GM19193 (cell line): Measurements from ENCODE around the gene ADGRV1.

Experiments used
- POLR2A ChIP-seq: IDR thresholded peaks from 4 replicates; pipeline ENCODE4 v1.6.1; 2011; ENCODE audit not compliant: insufficient read depth, insufficient read length; ENCODE audit errors: extremely low read depth

ADGRV1 gene

GRCh38 chr5:90802474-90803317 is 244.1 kb downstream of the ADGRV1 start:
- TF ChIP-seq POLR2A = no peak

- no peak for TF ChIP-seq POLR2A
These were observed 244.8 kb downstream of the ADGRV1 start for GRCh38 chr5:90803381-90803780.

GRCh38 chr5:90803876-90804275 is 245.3 kb downstream of the ADGRV1 start:
- TF ChIP-seq POLR2A = no peak

- no peak for TF ChIP-seq POLR2A
These were observed 248.9 kb downstream of the ADGRV1 start for GRCh38 chr5:90807496-90807895.

- TF ChIP-seq POLR2A = no peak
These were observed 250.9 kb downstream of the ADGRV1 start for GRCh38 chr5:90809311-90810056.

- TF ChIP-seq POLR2A = no peak
These were observed 251.6 kb downstream of the ADGRV1 start for GRCh38 chr5:90810211-90810610.

GRCh38 chr5:90813392-90813791 is 254.8 kb downstream of the ADGRV1 start:
- no peak for TF ChIP-seq POLR2A

- no peak for TF ChIP-seq POLR2A
These were observed 265.8 kb downstream of the ADGRV1 start for GRCh38 chr5:90824436-90824835.

- TF ChIP-seq POLR2A = no peak
These were observed 271.5 kb downstream of the ADGRV1 start for GRCh38 chr5:90830058-90830457.

GRCh38 chr5:90833753-90834152 is 275.2 kb downstream of the ADGRV1 start:
- no peak for TF ChIP-seq POLR2A

GRCh38 chr5:90834711-90835110 is 276.1 kb downstream of the ADGRV1 start:
- no peak for TF ChIP-seq POLR2A

- no peak for TF ChIP-seq POLR2A
These were observed 284.8 kb downstream of the ADGRV1 start for GRCh38 chr5:90843443-90843842.

- no peak for TF ChIP-seq POLR2A
These were observed 286.3 kb downstream of the ADGRV1 start for GRCh38 chr5:90844931-90845330.

- no peak for TF ChIP-seq POLR2A
These were observed 287.3 kb downstream of the ADGRV1 start for GRCh38 chr5:90845723-90846554.

GRCh38 chr5:90849939-90850338 is 291.3 kb downstream of the ADGRV1 start:
- no peak for TF ChIP-seq POLR2A

GRCh38 chr5:90852531-90852930 is 293.9 kb downstream of the ADGRV1 start:
- TF ChIP-seq POLR2A = no peak

- no peak for TF ChIP-seq POLR2A
These were observed 295.2 kb downstream of the ADGRV1 start for GRCh38 chr5:90853750-90854149.
